22Rv1 (cell line): Measurements from ENCODE around the gene FAM3C.
A peak's percentile ranks its signal among the peaks of the same experiment; 100 is the strongest.

Experiments
- H3K27ac ChIP-seq: fragments of 450-650 bp; 2 replicates; pipeline ENCODE4 v1.5.1; 2017
- ZFX ChIP-seq: fragments of 450-650 bp; IDR thresholded peaks from 2 replicates; pipeline ENCODE4 v1.6.1; 2017; ENCODE audit warnings: antibody characterized with exemption, borderline replicate concordance
- TF ChIP-seq, protein P1 (sequence below): fragments of 450-650 bp; IDR thresholded peaks from 2 replicates; pipeline ENCODE4 v1.5.1; 2017; ENCODE audit warnings: mild to moderate bottlenecking

FAM3C gene

DNA sequence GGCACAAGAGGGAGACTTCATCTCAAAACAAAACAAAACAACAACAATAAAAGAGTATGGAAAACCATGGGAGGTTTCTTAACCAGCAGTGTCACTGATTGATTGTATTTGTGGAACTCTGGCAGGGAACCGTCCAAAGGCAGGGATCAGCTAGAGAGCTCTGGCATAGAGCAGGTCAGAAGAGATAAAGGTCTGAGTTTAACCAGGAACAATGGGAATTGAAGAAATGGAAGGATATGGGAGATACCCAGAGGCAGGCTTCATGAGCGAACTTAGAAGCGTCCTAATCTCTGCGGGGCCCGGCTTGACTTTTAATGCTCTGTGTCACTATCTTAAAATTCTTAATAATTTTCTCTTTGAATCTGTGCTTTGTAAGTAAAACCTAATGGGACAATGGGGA is 10.4 kb upstream of the FAM3C start:
- no peak overlapping the region for H3K27ac ChIP-seq
- no peak for TF ChIP-seq ZFX
- TF ChIP-seq, protein P1, sequence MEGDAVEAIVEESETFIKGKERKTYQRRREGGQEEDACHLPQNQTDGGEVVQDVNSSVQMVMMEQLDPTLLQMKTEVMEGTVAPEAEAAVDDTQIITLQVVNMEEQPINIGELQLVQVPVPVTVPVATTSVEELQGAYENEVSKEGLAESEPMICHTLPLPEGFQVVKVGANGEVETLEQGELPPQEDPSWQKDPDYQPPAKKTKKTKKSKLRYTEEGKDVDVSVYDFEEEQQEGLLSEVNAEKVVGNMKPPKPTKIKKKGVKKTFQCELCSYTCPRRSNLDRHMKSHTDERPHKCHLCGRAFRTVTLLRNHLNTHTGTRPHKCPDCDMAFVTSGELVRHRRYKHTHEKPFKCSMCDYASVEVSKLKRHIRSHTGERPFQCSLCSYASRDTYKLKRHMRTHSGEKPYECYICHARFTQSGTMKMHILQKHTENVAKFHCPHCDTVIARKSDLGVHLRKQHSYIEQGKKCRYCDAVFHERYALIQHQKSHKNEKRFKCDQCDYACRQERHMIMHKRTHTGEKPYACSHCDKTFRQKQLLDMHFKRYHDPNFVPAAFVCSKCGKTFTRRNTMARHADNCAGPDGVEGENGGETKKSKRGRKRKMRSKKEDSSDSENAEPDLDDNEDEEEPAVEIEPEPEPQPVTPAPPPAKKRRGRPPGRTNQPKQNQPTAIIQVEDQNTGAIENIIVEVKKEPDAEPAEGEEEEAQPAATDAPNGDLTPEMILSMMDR: no peak

DNA sequence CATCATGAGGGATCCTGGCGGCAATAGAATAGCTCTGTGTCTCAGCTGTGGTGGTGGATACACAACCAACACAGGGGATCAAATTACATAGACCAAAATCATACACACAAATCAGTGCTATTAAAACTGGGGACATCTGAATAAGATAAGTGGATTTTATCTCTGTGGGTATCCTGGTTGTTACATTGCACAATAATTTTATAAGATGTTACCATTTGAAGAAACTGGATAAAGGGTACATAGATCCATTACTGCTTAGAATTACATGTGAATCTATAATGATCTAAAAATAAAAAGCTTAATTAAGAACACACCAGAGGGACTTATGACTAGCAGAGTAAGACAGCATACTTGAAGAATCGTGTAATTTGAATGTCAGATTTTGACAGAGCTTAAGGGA is 8.2 kb upstream of the FAM3C start:
- no peak overlapping the region for H3K27ac ChIP-seq
- TF ChIP-seq ZFX: no peak
- TF ChIP-seq, protein P1: no peak

DNA sequence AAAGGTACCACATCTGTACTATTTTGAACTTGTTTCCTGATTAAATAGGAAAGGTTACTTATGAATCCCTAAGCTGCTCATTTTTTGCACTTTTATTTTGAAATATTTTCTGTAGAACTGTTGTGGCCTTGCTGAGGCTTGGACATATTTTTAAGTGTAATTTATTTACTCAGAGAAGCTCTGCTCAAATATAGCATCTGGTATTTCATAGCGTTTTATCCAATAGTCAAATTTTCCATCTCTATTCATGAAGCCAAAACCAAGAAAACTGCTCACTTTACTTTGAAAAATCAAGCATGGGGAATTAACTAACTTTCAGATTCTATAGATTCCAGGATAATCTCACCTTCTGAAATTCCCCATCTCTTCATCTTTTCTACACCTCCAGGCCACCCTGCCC is 6.6 kb upstream of the FAM3C start:
- TF ChIP-seq ZFX: no peak
- TF ChIP-seq, protein P1: no peak
- H3K27ac ChIP-seq: no peak overlapping the region

DNA sequence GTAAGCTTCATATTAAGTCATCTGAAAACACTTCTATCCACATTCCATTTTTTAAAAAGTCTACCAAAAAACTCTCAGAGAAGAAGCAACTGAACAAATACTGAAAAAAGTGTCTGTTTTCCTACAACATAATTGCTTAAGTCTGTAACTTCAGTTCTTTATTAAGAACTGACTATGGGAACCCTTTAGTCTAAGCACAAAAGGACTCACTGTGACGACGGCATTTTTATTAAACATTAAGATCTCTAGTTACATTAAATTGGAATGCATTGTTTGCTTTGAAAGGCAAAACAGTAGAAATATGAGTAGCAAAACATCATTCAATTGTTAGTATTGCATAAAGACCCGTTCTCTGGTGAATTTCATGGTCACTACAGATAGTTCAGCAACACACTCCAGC is 5.8 kb upstream of the FAM3C start:
- TF ChIP-seq ZFX: no peak
- TF ChIP-seq, protein P1: no peak
- H3K27ac ChIP-seq: no peak overlapping the region

DNA sequence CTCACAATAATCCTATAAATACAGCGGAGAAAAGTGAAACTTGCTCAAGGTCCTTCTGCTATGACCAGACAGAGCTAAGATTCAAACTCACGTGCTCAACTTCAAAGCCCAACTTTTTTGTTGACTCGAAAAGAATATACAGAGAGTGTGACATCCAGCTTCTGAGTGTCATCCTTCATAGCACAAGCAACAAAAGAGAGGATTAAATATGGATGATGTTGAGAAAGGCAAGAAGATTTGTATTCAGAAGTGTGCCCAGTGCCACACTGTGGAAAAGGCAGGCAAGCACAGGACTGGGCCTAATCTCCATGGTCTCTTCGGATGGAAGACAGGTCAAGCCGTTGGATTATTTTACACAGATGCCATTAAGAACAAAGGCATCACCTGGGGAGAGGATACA is 2.1 kb upstream of the FAM3C start:
- no peak for TF ChIP-seq ZFX
- TF ChIP-seq, protein P1: peak; percentile 69
- H3K27ac ChIP-seq: peak overlapping the region; percentile 67

DNA sequence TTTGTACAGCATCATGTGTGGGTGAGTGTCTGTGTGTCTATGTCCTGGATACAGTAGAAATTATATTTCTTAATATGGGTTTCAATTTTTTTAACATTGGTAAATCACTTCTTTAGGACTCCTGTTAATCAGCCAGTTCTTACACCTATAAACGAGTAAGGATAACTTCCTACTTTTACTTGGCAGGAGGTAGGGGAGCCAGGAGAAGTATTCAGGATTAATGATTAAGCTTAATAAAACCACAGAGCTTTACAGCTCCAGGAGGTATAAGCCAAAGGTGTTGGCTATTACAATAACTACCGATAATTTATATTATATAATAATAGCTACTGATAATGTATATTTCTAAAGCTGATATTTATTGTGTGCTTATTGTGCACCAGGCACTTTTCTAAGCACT is 1.7 kb upstream of the FAM3C start:
- H3K27ac ChIP-seq: peak overlapping the region; percentile 67
- TF ChIP-seq, protein P1: no peak
- TF ChIP-seq ZFX: no peak

DNA sequence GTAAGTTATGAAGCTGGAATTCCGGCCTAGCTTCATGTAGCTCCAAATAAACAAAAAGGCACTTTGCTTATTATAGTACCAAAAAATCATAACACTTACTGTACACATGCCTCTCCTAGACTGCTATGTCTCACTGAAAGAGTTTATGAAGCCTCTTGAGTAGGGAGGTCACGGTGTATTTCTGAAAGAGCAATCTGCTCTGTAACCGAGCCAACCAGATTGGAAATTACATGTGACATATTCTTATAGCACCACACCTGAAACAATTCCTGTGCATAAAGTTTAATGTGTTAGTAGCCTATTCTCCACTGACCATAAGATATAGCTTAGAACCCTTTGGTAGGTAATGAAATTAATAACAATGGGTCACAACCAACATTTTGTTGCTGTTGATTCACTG is 1.3 kb upstream of the FAM3C start:
- H3K27ac ChIP-seq: peak overlapping the region; percentile 67

More for the DNA sequence above, 1.3 kb upstream of the FAM3C start:
- TF ChIP-seq, protein P1: no peak
- TF ChIP-seq ZFX: no peak
